Activated T-cell treated with anti-CD3 and anti-CD28 coated beads, Interleukin-2, amount 50 U/mL, for 1 hour (primary cell): ENCODE measurements around the gene KCTD19.

Source experiments
- DNase-seq: peaks from one replicate; pipeline ENCODE4 v3.0.0-alpha.2; 2020

The KCTD19 gene

GRCh38 chr16:67241008-67241900 lies 85.3 kb downstream of the KCTD19 start:
- no peak for DNase-seq

- DNase-seq, result no peak
Observed at GRCh38 chr16:67240506-67240905, 86.0 kb downstream of the KCTD19 start.
